Spleen (tissue), 7 donors: ENCODE results near the gene RPP14.

Source experiments
- POLR2A ChIP-seq, 3 donors: fragments of 450-650 bp; IDR thresholded peaks; one replicate each; pipeline ENCODE4 v1.5.1; 2017; ENCODE audit warnings: antibody characterized with exemption in 3 of 3, mild to moderate bottlenecking in 1 of 3
- TF ChIP-seq, protein P1 (sequence below), 11 experiments: fragments of 200-600 bp in 7 of 11; fragments of 450-650 bp in 4 of 11; sonication (generic) in 4 of 11; IDR thresholded peaks in 8 of 11; conservative IDR thresholded peaks in 3 of 11; 1 replicate in 7 of 11; 2 replicates in 4 of 11; pipeline versions ENCODE4 v1.4.0 to v1.8.0; 2016 to 2021; ENCODE audit warnings: antibody characterized with exemption in 11 of 11, inconsistent platforms in 4 of 11, mild to moderate bottlenecking in 1 of 11
- donor health status: DM: no; HTN: no; CAD: no; lungs with moderate emphysema.
- donor health status: DM: no; HTN: no; CAD: no.
- donor health status: DM: no; HTN: no; CAD: no.

GRCh38 chr3:58287354-58287753, 18.7 kb upstream of the RPP14 start:
- TF ChIP-seq, protein P1, sequence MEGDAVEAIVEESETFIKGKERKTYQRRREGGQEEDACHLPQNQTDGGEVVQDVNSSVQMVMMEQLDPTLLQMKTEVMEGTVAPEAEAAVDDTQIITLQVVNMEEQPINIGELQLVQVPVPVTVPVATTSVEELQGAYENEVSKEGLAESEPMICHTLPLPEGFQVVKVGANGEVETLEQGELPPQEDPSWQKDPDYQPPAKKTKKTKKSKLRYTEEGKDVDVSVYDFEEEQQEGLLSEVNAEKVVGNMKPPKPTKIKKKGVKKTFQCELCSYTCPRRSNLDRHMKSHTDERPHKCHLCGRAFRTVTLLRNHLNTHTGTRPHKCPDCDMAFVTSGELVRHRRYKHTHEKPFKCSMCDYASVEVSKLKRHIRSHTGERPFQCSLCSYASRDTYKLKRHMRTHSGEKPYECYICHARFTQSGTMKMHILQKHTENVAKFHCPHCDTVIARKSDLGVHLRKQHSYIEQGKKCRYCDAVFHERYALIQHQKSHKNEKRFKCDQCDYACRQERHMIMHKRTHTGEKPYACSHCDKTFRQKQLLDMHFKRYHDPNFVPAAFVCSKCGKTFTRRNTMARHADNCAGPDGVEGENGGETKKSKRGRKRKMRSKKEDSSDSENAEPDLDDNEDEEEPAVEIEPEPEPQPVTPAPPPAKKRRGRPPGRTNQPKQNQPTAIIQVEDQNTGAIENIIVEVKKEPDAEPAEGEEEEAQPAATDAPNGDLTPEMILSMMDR (IDR thresholded peaks at IDR 0.05 in 8 of 11, conservative IDR thresholded peaks at IDR 0.05 in 3 of 11) = no peak
- TF ChIP-seq POLR2A (IDR thresholded peaks at IDR 0.05) = no peak
